DMS79 (cell line): ENCODE results near the gene GNAT1.
A peak's percentile ranks its signal among the peaks of the same experiment; 100 is the strongest.

Experiments used
- DNase-seq: peaks from one replicate; lab custom pipeline; 2025; lab: John Stamatoyannopoulos, UW

Gene GNAT1

DNA sequence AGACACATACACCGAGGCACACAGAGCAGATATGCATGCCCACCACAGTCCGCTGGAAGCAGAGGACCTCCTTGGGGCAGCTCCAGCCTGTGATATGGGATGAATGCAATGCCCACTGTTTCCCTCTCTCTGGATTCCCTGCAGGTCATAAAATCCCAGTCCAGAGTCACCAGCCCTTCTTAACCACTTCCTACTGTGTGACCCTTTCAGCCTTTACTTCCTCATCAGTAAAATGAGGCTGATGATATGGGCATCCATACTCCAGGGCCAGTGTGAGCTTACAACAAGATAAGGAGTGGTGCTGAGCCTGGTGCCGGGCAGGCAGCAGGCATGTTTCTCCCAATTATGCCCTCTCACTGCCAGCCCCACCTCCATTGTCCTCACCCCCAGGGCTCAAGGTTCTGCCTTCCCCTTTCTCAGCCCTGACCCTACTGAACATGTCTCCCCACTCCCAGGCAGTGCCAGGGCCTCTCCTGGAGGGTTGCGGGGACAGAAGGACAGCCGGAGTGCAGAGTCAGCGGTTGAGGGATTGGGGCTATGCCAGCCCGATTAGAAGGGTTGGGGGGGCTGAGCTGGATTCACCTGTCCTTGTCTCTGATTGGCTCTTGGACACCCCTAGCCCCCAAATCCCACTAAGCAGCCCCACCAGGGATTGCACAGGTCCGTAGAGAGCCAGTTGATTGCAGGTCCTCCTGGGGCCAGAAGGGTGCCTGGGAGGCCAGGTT lies at the start of gene GNAT1:
TSS of gene GNAT1 (plus strand) at position 675 of the 725 bp plus-strand sequence. CDS start 116 bp downstream, outside the sequence.
- no peak for DNase-seq

GRCh38 chr3:50146316-50146901 lies 45.0 kb upstream of the GNAT1 start:
- DNase-seq: no peak

DNA sequence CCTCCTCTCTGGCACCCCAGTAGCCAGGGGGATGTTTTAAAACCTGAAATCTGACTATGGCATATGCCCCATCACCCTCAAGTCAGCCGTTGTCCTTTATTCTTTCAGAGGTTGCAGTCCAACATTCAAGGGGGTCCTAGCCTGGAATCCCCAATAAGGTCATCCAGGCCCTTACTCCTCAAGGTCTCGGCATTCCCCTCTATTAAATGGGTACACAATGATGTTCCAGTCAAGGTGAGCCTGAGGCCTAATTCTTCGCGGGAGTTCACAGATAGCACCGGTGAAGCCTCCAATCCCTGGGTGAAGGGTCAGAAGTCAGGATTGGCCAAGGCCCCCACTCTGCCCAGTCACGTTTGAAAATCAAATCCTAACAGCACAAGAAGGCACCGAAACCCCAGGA lies 44.4 kb upstream of the GNAT1 start:
- DNase-seq: no peak

- no peak for DNase-seq
Measured at GRCh38 chr3:50147447-50147846, 44.0 kb upstream of the GNAT1 start.

- no peak for DNase-seq
Measured at GRCh38 chr3:50147861-50148260, 43.5 kb upstream of the GNAT1 start.

DNA sequence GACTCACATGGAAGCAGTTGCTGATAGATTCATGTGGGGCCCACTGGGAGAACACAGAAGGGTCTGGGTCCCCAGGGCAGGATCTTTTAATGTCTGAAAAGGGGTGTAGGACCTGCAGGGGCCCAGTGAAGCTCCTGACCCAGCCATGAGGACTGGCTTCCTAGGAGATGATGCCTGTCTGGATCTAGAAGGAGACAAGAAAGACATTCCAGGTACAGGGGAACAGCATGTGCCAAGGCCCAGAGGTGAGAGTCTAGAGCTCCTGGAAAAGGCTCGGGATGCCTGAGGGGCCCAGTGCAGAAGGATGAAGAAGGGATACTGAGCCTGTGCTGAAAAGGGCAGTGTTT lies 41.0 kb upstream of the GNAT1 start:
- no peak for DNase-seq

DNA sequence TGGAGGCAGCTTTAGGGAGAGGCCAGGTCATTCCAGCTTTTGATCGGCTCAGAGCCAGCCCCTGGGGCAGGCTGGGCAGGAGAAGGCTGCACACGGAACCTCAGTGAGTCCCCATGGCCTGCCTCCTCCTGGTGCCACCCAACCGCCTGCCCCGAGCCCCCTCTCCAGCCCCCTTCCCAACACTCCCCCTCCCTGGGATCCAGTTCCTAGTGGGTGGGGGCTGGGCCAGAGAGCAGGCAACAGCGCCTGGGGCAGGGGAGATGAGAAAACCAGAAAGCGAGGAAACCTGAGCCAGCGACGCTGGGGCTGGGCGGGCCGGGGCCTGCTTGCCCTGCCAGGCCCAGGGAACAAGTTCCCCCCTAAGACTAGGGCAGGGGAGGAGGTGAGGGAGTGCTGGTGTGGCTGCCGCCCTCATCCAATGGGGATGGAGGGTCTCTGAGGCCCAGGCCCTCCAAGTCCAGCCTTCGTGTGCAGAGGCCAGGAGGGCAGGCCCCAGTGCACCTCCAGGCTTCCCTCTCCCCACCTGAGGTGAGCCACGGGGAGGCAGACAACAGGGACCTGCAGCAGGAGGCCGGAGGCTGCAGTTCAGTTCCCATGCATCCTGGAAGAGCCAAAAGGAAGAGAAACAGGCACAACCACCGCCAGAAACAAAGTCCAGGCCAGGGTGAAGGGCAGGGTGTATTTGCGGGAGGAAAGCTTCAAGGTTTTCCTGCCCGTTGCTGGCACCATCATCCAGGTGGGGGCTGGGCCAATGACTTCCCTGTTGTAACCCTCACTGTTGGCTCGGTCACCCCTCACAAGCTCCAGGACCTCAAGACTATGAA lies 40.3 kb upstream of the GNAT1 start:
- no peak for DNase-seq

DNA sequence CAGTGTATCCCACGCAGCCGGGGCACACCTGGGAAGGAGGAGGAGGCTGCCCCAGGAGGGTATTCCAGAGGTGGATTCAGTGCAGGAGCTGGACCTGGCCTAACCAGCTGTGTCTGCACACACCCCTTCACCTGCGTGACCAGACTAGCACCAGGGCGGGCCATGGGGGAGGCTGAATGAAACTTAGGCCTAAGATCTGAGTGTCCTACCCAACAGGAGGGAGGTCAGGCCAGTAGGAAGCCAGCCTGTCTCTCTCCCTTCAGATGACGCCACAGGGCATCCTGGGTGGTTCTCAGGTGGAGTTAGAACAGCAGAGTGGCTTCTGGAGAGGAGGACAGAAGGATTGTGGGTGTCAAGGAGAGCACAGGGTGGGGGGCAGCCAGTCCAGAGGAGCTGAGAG lies 39.7 kb upstream of the GNAT1 start:
- no peak for DNase-seq

DNA sequence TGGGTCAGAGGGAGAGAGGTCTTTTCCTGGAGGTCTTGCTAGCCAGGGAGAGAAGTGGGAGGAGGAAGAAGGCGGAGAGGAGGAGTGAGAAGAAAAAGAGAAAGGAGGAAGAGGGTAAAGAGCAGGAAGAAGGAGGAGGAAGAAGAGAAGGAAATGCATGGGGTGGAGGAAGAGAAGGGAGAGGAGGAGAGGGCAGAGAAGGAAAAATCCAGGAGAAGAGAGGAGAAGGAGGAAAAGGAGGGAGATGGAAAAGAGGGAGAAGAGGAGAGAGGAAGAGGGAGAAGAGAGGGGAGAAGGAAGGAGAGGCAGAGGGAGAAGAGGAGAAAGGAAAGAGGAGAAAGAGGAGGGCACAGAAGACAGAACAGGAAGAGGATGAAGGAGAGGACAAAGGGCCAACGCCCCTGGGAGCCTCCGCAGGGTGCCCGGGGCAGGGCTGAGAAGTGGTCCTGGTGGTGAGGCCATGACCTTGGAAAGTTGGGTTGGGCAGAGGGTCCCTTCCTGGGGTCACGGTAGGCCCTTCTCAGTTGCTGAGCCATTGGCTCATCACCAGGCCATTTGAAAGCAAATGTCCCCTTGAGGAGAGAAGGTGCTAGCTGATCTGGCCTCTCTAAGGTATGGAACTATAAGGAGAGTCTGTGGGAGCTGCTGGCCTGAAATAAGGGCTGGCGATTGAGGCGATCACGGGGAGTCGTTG lies 37.5 kb upstream of the GNAT1 start:
- DNase-seq: no peak

GRCh38 chr3:50154476-50154839 lies 37.0 kb upstream of the GNAT1 start:
- no peak for DNase-seq

- DNase-seq: no peak
Measured at GRCh38 chr3:50154840-50155490, 36.4 kb upstream of the GNAT1 start, which contains the start of gene SEMA3F. Gene SEMA3F, plus strand, starts transcription at chr3:50155324. Its CDS starts 4,299 bp downstream, at chr3:50159623.

DNA sequence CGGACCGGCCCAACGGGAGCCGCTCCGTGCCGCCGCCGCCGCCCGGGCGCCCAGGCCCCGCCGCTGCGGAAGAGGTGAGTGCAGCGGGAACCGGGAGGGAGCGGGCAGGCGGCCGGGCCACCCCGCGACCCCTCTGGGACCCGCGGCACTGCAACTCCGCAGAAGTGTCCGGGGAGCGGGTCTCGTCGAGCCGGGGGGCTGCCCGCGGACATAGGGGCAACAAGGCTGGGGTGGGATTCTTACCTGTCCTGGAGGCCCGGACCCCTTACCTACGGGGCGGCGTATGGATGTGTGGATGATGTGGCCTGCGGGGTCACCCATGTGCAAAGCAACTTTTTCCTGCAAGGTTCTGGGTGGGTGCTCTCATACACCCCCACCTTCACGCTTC lies 35.9 kb upstream of the GNAT1 start:
- no peak for DNase-seq

DNA sequence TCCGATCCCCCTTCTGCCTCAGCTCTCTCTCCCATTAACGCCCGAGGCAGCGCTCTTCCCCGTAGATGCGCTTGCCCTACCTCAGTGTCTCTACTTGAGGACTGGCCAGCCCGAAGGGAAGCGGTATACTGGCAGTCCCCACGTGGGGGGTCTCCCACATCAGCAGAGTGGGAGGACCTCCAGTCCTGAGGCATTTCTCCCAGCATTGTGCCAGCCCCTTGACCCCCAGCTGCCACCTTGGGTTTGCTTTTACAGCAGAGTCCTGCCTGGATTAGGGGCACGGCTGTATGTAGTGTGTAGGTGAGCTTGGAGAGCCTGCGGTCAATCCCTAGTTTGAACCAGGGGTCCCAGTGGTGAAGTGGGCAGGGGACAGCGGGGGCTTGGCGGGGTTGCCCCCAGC lies 35.5 kb upstream of the GNAT1 start:
- DNase-seq: no peak

DNA sequence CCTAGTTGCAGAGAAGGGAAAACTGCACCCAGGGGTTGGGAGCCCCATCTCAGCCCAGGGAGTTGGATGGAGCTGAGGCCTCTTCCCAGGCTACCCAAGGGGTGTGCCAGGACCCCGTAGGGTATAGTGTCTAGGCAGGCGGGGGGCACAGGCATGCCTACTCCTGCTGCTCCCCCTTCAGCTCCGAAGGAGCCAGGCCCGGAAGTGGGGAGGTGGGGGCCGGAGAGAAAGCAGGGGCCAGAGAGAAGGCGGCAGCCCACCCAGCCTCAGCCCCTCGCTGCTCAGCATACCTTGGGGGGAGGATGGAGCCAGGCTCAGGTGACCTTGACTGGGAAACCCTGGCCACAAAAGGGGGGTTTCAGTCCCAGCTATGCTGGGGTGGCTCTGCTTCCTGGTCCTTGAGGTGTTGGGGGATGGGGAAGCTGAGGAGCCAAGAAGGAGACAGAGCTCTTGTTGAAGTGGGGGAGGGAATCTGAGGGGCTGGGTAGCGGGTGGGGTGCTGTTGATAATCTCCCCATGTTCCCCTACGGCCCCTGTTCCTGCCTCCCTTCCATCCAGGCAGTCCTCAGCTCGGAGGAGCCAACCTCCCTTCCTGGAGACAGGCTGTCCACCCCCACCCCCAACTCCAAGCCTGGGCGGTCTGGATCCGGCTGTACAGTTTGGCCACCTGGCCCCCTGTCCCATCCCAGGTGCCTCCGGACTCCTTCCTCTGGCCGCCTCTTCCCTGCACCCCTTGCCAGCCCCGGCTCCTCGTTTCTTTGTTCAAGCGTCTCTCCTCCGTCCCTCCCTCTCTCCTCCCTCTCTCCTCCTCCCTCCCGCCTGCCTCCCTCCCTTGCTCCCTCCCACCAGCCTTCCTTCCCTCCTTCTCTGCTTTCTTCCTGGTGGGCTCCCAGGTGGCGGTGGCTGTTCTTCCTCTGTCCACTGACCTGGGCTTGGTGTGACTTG lies 34.6 kb upstream of the GNAT1 start:
- no peak for DNase-seq

GRCh38 chr3:50157827-50158529 lies 33.4 kb upstream of the GNAT1 start:
- DNase-seq: peak; percentile 75

DNA sequence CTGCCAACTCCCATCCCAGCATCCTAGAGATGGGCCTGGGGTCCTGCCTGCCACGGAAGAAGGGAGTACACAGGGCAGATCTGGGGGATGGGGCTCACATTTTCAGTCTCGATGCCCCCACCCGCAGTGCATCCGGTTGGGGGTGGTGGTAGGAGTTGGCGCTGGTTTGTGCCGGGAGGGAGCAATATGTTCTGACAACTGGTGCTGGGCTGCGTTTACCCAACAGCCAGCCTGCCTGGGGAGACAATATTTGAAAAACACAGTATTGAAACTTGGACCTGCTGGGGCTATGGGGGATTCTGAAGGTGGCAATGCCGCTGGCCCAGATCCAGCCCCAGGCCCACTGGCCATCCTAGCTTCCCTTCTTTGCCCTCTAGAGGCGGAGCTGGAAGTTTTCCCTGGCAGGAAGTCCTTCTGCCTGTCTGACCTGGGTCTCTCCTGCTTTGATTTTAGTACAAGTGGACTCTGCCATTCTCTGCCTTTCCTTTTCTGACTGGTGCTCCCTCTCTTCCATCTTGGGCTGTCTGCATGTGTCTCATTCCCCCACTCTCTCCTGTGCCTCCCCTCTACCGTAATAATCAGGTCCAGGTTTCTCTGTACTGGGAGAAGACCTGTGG lies 32.8 kb upstream of the GNAT1 start:
- DNase-seq: no peak

GRCh38 chr3:50160561-50160983 lies 30.8 kb upstream of the GNAT1 start:
- DNase-seq: no peak

DNA sequence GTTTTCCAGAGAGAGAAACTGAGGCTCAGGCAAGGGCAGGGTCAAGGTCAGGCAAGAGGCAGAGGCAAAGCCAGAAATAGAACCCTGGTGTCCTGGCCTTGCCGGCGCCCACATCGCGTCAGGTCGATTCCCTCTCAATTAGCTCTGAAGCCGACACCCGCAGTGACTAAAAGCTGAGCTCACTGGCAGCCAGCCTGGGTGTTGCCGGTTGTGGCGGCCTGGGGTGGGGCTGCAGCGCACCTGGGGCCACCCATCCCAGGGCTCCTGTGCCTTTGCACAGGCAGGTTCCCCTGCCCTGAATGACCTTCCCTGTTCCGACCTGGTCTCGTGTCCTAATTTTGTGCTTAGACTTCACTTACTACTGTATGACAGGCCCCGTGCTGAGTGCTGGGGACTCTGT lies 30.1 kb upstream of the GNAT1 start:
- DNase-seq: no peak

DNA sequence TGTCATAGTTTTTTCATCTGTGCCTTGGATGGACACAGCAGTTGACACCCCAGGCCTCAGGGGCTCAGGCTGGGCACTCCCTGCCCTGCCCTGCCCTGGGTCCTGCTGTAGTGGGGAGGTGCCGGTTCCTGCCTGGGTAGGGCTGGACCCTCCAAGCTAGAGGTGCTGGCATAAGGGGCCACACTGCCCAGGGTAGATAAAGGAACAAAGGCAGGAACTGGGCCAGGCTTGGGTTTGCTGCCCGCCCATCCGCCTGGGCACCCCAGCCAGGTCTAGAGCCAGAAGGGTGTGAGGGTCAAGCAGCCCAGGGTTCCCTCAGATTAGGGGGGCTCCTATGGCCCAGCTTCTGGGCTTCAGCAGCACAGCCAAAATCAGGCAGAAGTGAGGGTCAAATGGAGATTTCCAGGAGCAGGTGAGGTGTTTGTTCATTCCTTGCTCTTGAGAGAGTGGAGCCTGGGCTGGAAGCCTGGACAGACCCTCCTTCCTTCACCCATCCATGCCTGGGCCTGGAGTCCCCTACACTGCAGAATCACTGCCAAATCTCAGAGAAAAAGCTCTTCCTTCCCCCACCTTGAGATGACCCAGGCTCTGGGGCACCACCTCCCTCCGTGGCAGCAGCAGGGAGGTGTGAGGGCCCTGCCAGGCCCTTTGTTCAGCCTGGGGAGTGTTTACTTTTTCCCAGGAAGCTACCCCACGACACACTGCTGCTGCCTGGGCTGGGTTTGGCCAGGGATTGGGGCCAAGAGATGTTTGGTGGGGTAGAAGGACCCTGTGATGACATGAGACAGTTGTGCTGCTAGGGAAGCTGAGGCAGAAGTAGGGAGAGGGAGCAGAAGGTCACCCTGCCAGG lies 29.2 kb upstream of the GNAT1 start:
- DNase-seq: no peak
